Measurements from ENCODE around the gene TIAM1.
A peak's percentile ranks its signal among the peaks of the same experiment; 100 is the strongest.

TIAM1 gene

DNA sequence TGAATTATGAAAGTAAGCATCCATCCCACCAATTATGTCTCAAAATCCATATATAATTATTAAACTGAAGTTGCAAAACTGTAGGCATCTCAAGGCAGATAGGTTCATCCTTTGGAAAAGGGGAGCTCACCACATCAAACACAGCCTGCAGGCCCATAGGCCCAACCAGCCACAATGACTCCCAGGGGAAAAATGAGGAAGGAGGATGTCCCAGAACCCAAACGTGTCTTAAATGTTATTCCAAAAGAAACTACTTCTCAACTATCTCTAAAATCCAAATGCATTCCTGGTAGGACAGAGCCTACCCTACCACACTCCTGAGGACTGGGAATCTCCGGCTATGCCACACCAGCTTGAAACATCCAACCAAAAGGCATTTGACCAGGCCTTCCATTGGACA lies 12.8 kb downstream of the TIAM1 start:
- DNase-seq: no peak

DNA sequence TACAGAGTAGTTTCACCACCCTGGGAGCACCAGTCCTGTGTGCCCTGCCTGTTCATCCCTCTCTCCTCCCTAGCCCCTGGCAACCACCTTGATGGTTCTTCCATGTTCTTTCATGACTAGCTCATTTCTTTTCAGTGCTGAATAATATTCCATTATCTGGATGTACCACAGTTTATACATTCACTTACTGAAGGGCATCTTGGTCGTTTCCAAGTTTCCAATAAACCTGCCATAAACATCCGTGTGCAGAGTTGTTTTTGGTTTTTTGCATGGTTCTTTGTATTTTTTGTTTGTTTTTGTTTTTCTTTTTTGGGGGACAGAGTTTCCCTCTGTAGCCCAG lies 13.9 kb downstream of the TIAM1 start:
- no peak for DNase-seq

DNA sequence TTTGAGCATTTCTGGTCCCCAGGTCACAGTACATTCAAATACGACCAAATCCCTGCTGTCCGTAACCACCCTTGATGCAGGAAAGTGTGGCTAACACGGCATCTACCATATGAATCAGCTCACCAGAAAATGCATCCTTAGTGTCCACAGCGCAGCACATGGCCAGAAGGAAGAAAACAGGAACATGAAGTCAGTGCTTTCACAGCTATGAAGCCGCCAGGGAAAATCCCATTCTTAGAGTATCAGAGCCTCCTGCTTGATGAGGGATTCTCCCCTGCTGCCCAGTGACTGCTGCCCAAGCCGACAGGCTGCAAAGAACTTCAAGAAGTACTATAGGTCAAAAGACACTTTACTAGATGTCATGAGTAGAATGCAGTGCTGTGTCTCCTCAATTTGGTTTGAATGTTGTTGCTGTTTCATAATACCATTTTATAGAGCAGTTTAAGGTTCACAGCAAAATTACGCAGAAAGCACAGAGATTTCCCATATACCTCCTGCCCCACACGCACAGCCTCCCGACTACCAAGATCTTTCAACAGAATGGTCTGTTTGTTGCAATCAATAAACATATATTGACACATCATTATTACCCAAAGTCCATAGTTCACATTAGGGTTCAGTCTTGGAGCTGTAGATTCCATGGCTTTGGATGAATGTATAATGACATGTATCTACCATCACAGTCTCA lies 14.5 kb downstream of the TIAM1 start:
- DNase-seq: no peak

DNA sequence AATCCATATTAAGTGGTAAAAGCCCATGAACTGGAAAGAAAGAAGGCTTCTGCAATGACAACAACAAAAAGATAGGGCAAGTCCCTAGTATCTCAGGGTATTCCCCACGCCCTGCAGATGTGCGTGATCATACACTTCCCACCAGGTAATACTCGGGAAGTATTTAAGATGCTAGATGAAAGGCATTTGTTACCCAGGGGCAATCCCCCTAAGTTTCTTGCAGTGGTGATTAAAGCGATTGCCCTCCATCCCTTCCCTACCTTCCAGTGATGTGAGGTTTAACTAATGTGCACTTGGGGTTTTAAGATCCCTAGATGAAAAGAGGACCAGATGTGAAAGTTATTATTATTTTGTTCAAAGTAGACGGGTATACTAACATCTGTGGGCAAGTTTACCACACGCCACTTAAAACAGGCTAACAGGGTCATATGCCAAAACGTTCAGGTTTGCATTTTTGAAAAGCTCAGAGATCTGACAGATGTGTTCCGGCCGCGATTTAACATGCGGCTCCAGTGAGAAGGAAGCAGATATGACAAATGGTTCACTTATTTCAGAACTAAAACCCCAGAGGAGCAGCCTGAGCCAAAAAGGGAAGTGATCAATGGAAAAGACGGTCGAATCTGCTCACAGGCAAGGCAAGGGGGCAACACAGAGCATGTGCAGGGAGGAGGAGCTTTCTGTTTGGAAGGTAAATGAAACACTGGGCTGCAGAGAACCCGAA lies 17.4 kb downstream of the TIAM1 start:
- no peak for DNase-seq

DNA sequence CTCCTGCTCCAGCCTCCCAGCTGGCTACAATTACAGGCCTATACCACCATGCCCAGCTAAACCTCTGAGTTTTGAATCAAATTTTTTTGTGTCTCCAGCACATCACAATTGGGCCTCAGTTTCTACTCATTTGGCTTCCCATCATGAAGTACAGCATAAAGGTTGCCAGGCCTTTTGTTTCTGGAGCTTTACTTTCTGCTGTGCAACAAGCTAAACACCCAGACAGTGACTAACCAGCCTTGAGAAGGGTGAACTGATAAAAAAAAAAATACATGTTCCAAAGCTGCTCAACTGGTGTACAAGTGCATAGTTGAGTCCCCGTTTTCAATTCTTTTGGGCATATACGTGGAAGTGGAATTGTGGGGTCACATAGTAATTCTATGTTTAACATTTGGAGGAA lies 25.1 kb downstream of the TIAM1 start:
- peak; percentile 15 for DNase-seq

DNA sequence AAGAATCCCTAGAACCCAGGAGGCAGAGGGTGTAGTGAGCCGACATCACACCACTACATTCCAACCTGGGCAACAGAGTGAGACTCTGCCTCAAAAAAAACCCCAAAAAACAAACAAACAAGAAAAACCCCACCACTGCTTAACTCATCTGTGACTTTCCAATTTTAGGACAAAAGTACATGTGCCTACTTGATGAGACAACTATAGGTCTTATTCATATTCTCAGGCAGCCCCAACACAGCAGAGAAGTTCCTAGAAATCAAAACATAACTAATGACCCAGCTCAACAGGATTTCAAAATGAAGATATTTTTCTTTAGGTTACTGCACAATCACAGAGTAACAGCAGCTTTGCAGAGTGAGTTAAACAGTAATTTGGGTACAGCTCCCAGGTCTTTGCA lies 26.4 kb downstream of the TIAM1 start:
- DNase-seq: no peak

DNA sequence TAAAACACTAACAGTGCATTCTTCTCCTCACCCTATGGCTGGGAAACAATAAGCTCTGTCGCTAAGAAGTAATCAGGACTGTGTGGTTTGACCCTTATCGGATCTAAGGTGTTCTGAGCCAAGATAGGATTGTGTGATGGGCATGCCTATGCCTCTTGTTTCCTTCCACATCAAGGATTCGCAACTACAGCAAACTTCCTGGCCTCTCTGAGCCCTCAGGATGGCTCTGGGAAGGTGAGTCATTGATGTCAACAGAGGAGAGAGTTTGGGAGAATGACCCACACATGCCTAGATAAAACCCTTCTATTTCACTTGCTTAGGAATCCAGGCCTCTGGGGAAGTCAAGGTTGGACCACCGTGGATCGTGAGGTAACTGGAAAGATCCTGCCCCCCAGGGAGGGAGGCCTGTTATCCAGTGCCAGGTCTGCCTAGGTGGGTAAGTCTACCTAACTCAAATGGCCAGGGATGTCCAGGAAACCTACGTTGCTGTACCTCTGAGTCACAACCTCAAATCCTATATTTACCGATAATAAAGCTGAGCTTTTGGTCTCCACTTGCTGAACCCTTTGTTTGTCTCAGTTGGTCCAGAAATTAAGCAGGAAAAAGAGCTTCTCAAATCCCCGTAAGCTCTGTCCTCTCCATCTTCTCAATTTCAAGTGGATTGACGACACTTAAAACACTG lies 27.4 kb downstream of the TIAM1 start:
- peak; percentile 76 for DNase-seq

DNA sequence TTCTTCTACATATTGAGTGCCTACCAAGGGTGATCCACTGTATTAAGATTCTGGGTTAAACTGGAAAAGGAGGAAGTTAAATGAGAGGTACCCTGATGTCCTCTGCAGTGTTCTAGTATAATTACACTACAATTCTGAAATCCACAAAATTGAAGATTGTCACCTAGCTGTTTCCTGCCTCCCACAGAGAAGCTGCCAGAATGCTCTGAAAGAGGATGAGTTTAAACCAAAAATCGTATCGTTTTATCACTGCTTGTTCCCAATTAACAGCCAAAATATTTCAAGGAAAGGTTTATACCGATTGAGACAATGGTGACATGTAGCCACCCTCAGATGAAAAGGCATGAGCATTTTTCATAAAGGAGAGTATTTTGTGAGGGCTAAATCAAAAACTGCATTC lies 28.0 kb downstream of the TIAM1 start:
- no peak for DNase-seq

DNA sequence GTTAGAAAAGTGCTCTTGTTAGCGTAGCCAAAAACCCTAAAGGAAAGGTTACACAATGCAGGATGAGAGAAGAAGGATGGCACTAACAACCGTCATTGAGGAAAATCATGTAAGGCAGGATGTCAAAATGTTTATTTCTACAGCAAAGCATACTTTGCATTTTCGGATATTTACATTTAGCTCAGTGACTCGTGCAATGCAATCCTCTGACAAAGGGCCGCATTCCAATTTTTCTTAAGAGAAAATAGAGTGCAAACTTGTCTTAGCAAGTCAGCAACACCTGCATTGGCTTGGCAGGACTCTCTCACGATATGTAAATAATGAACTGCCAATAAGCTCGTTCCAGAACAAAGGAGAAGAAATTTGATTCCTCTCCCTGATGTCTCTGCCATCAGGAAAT lies 33.3 kb downstream of the TIAM1 start:
- DNase-seq: no peak

DNA sequence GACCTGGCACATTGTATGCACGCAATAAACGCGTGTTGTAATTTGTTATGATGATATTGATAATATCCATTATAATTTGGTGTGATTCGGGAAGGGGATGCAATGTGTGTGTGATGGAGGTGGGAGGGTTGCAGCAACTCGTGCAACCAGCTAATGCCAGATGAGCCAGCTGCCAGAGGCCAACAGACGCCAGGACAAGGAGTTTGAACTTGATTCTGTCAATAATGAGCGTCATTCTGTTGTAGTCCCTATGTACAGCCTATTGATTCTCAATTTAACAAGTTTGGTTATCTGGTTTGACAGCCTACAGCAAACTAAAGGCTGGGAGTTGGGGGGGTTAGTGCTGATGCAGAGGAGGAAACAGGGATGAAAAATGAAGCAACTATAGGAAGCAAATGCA lies 35.5 kb downstream of the TIAM1 start:
- no peak for DNase-seq

DNA sequence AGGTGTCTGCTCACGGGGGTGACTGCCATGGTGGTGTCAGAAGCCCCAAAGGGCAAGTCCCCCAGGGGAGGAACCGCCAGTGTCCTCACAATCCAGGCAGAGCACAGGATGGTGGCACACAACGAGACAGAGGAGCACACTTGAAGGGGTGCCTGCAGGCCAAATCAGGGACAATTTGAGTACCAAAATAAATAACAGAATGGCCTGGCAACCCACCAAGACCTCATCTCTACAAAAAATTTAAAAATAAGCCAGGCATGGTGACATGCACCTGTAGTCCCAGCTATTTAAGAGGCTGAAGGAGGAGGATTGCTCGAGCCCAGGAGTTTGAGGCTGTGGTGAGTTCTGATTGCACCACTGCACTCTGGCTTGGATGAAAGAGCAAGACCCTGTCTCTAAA lies 38.2 kb downstream of the TIAM1 start:
- no peak for DNase-seq

DNA sequence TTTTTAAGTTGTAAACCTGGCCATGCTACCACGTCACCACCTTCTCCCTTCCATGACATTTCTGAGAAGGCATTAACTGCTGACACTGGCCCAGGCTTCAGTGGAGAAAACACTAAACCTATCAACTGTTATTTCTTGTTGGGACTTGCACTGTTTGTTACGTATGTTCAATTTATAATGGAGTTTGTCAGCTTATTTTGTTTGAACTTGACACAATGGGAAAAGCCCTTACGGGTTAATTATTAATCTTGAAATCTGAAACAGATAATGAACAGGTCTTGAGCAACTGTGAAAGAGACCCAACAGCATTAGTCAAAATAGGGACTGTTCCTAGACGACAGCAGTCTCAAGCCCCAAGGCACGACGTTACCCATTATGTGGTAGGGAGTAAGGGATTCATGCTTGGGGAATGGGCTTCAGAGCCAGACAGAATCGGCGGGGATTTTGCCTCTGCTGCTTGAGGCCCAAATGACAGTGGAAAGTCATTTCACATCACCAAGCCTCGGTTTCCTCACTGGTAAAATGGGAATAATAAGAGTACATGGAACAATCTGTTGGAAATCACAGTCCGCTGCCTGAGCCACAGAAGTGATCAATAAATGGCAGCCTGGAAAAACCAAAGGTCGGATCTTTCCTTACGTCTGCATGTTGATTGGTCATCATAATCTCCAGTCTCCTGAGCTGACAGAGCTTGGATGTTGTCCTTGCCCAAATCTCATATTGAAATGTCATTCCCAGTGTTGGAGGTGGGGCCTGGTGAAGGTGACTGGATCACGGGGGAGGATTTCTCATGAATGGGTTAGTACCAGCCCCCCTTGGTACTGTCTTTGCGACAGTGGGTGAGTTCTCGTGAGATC lies 44.5 kb downstream of the TIAM1 start:
- no peak for DNase-seq

DNA sequence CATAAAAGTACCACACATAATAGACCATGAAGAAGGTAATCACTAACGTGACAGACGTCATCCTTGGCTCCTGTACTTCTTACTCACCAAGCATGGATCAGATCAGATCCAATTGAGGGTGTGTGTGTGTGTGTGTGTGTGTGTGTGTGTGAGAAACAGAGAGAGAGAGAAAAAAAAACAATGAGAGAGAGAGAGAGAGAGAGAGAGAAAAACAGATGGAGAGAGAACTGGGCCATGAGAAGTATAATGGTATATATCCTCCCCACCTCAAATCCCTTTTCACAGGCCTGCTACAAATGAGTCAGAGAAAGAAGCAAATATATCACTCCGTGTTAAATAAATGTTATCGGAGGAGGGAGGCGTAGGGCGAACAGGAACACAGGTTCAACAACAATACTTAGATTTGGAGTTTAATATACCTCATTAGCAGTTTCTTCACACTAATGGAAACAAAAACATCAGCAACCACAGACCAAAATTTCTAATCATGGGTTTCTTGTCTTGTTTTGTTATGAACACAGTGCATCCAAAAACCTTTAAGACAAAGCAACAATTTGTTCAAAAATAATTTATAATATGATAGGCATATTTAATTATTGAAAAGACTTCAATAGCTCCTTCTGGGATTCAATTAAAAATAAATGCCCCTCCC lies 45.3 kb downstream of the TIAM1 start:
- no peak for DNase-seq

DNA sequence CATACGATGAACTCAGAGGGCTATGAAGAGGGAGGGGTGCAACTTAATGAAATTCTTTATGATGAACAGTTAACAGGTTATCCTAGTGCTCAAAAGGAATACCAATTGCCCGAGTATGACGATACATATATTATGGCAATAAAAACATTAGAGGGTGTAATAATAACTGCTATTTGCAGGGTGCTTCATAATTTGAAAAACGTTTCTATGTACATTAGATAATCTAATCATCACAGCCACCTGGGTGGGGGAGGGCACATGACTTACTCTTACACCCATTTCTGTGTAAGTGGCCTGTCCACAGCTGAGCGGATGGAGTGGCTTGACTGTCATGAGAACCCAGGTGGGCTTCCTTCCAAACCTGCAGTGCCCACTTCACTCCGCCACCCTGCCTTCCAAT lies 46.3 kb downstream of the TIAM1 start:
- no peak for DNase-seq

DNA sequence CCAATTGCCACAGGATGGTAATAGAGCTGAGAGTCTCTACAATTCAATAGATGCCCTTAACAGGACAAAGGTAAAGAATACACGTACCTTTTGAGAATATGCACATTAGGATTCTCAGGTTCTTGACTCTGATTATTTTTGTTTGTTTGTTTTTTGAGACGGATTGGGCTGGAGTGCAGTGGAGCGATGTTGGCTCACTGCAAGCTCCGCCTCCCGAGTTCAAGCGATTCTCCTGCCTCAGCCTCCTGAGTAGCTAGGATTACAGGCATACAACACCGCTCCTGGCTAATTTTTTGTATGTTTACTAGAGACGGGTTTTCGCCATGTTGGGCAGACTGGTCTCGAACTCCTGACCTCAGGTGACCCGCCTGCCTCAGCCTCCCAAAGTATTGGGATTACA lies 48.4 kb downstream of the TIAM1 start:
- DNase-seq: no peak

DNA sequence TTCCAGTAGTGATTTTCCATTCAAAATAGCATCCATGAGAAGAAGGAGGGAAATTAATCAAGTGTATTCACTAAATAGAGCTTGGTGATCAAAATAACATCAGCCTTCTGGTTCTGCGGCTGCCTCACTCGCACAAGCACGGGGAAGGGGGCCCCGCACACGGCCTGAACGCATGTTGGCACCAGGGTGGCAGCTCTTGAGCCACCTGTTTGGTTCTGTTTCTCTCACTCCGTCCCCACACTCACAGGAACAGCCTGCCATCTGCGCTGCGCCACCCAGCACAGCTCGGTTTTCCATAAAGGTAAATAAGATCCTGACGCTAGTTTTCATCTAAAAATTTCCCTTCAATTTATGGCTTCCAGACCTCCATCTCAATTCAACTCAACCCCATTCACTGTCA lies 49.4 kb downstream of the TIAM1 start:
- DNase-seq: no peak

DNA sequence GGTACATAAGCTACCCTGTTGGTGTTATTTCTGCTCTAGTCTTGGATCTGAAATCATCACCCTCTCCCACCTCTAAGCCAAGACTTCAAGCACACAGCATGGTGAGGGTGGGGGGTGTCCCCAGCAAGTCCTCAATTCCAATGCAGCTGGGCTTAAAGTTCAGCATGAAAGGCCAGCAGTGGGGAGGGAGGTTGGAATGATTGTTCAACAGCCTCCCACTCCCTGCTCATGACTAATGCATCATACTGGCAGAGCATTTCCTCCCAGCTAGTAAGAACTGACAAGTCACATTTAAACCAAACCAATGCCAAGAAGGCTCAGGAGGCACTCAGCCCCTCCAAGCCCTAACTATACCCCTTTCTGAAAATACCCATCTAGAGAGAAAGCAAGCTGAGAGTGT lies 50.1 kb downstream of the TIAM1 start:
- peak; percentile 83 for DNase-seq

DNA sequence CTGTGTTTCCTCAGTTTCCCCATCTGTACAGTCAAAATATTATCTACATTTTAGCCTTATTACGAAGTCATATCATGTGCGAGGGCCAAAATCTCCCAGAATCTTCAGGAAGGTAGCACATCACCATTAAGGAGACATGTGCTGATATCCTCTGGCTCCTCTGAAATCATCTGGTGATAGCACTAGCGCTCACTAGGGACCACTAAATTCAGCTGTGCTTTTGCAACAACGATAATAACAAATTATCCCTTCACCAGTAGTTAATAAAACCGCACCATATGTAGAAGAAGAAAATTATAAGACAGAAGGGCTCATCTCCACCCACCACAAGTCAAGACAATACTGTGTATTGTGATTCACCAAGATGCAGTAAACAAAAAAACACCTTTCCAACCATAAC lies 53.3 kb downstream of the TIAM1 start:
- DNase-seq: no peak

DNA sequence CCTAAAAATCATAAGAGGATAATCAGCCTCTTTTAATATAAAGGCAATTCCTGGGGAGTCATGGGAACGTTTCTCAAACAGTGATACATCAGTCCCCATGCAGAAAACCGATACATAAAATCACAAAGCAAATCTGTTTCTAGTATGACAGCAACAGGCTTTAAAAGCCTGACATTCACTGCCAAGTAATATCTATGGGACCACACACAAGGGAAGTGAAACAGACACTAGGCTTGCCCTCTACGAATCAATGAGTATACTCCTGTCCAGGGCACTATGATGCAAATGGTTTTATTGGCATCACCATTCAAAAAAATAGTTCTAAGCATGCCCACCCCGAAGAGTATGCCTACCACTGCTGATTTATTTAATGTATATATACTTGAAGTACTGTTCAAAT lies 54.4 kb downstream of the TIAM1 start:
- DNase-seq: no peak

DNA sequence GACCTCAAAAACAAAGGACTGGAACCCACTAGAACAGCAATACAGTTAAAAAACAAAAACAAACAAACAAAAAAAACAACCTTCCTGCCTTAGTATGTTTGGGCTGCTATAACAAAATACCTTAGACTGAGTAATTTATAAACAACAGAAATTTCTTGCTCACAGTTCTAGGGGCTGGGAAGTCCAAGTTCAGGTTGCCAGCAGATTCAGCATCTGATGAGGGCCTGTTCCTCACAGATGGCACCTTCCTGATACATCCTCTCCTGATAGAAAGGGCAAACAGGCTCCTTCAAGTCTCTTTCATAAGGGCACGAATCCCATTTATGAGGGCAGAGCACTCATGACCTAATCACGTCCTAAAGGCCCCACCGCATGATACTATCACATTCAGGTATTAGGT lies 55.9 kb downstream of the TIAM1 start:
- DNase-seq: no peak

DNA sequence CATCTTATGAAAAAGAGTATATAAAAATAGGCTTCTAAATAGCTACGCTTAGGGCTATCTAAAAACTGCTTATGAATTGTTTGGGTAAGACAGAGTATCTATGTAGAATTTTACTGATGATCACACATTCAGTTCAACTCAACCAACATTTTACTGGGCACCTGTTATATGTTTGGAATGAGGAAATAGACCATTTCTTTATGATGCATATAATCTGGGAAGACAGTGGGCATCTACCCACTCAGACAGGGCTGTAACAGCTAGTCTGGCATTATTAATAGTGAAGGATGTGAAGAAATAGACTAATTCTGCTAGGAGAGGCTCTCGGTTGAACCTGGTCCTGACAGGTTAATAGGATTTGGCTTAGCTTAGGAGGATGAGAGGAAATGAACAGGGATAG lies 56.9 kb downstream of the TIAM1 start:
- no peak for DNase-seq

DNA sequence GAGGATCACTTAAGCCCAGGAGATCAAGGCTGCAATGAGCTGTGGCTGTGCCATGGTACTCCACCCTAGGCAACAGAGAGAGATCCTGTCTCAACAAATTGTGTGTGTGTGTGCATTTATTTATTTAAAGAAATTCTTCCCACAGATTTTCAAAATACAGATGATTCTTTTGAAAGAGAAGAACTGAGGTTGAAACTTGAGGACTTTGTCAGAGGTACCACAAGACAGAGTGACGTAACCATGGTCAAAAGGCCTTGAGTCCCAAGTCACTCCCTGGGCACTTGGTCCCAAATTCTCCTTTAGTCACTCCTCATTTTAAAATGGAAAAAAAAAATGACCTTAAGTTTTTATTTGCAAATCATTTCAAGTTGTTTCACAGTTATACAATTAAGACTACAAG lies 57.4 kb downstream of the TIAM1 start:
- DNase-seq: no peak

DNA sequence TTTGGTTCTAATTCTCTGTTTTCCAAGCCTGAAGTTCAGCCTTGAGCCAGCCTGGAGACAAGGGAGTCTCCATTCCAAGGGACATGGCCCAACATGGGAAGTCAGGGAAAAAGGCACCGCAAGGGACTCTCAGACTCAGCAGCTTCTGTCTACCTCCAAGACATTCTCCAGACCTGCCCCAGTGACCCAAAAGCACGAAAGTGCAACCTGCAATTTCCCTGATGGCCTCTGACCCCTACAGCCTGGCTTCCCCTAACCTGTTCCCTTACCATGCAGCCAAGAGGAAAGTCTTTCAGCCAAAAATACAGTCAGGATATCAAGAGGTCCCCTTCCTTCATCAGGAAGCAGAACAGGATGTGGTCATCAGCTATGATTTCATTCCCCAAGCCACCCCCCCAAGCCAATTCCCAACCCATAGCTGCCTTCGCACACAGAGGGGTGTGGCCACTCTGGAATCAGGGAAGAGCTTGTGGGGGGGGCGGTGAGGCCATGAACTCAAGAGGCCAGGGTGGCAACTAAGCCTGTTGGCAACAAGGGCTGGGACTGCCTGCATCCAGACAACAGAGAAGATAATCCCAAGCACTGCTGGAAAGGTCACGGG lies 59.2 kb downstream of the TIAM1 start:
- peak; percentile 67 for DNase-seq
